ENCODE data around the gene HDAC4. TPM values are rescaled to one million over a fixed set of nuclear protein-coding genes. Genes with fewer than 3 reads are reported as not detected.

HDAC4 gene
- total RNA-seq, 5 donors from 2014 or later (not counting 1 experiment from before 2014, with no cell fraction given) = 44.8 to 80.2 (median 60.9) TPM

- H3K36me3 Mint-ChIP-seq = peaks cover 1% of the 10 kb centered on the region
- H3K9me3 Mint-ChIP-seq = no peaks in the 10 kb centered on the region
- Histone ChIP-seq H3K27ac (ENCODE audit: low read length) (peak overlapping the region; percentile 57), H3K4me1 (ENCODE audit: control insufficient read depth in 1 of 2, extremely low read depth in 1 of 2, insufficient read depth in 2 of 2, low read length in 2 of 2) (peaks cover 21% of the 10 kb centered on the region in 2 experiments), H3K9me3 (no peaks in the 10 kb centered on the region), H3K27me3 (replicated peaks in 1 of 2; ENCODE audit: control insufficient read depth in 2 of 2, extremely low read depth in 1 of 2, insufficient read depth in 2 of 2, low read length in 1 of 2) (no peaks in the 10 kb centered on the region), H3K4me3 (ENCODE audit: control insufficient read depth in 1 of 2, extremely low read depth in 1 of 2, low read length in 1 of 2) (peak overlapping the region in 1 of 2 donors; percentile 37), H3K36me3 (ENCODE audit: control insufficient read depth in 2 of 2, extremely low read depth in 1 of 2, insufficient read depth in 1 of 2, low read length in 1 of 2) (peaks cover 4 to 8% of the 10 kb centered on the region in 2 donors)
- ATAC-seq (replicated peaks in 1 of 4) (no peak), DNase-seq (peak in 2 of 35 experiments; percentile 33 to 37)
- CTCF ChIA-PET = interaction anchor here (0.6 to 2.0 kb wide), 6 partner anchors 54 to 238 kb away, joined by 3 to 16 read pairs (median 4); no protein-coding TSS in a partner anchor
- H3K27ac Mint-ChIP-seq = peak overlapping the region; percentile 81 to 96
- no peaks in the 10 kb centered on the region for H3K27me3 Mint-ChIP-seq
- POLR2A ChIA-PET = interaction anchor here (0.5 to 2.7 kb wide), 6 partner anchors 9 to 19 kb away, joined by 3 to 19 read pairs (median 5); partner anchors contain the start of gene HDAC4 (in 1 of the 2)
- 83% methylated on average over 3 of the region's 7 CpGs for WGBS (ENCODE audit: insufficient coverage)
- H3K4me3 Mint-ChIP-seq = peak overlapping the region; percentile 73 to 82 (median 78)
- H3K4me1 Mint-ChIP-seq = peaks cover 26 to 36% (median 29%) of the 10 kb centered on the region in 3 donors
Observed at GRCh38 chr2:239381709-239382134, 19.1 kb downstream of the HDAC4 start.

- Histone ChIP-seq H3K27ac (ENCODE audit: low read length) (peak overlapping the region; percentile 57), H3K4me1 (ENCODE audit: control insufficient read depth in 1 of 2, extremely low read depth in 1 of 2, insufficient read depth in 2 of 2, low read length in 2 of 2) (peaks cover 21% of the 10 kb centered on the region in 2 experiments), H3K27me3 (replicated peaks in 1 of 2; ENCODE audit: control insufficient read depth in 2 of 2, extremely low read depth in 1 of 2, insufficient read depth in 2 of 2, low read length in 1 of 2) (no peaks in the 10 kb centered on the region), H3K4me3 (ENCODE audit: control insufficient read depth in 1 of 2, extremely low read depth in 1 of 2, low read length in 1 of 2) (peak overlapping the region; percentile 37 to 51), H3K9me3 (no peaks in the 10 kb centered on the region), H3K36me3 (ENCODE audit: control insufficient read depth in 2 of 2, extremely low read depth in 1 of 2, insufficient read depth in 1 of 2, low read length in 1 of 2) (peaks cover 4 to 8% of the 10 kb centered on the region in 2 donors)
- peak; percentile 87 to 93 (median 91) for ATAC-seq (replicated peaks in 1 of 4)
- ChIA-PET CTCF (interaction anchor here (0.6 to 2.0 kb wide), 11 partner anchors 11 to 762 kb away, joined by 3 to 16 read pairs (median 4); partner anchors contain the start of gene HDAC4 (in 1 of the 2)), POLR2A (interaction anchor here (0.5 to 2.7 kb wide), 17 partner anchors 9 to 1021 kb away, joined by 3 to 19 read pairs (median 3); partner anchors contain the start of gene HDAC4 (in 1 of the 2))
- peak in 34 of 35 experiments; percentile 50 to 88 (median 74) for DNase-seq
- Mint-ChIP-seq H3K27me3 (no peaks in the 10 kb centered on the region), H3K36me3 (no peaks in the 10 kb centered on the region), H3K27ac (peak overlapping the region; percentile 81 to 96), H3K4me3 (peak overlapping the region; percentile 73 to 82 (median 78)), H3K9me3 (no peaks in the 10 kb centered on the region), H3K4me1 (peaks cover 25 to 36% (median 29%) of the 10 kb centered on the region in 3 donors)
- 3% methylated on average over 13 of the region's 30 CpGs for WGBS (ENCODE audit: insufficient coverage)
Observed at GRCh38 chr2:239380831-239381708, 19.8 kb downstream of the HDAC4 start.

GRCh38 chr2:239379641-239380170 is 21.1 kb downstream of the HDAC4 start:
- Histone ChIP-seq H3K36me3 (ENCODE audit: control insufficient read depth in 2 of 2, extremely low read depth in 1 of 2, insufficient read depth in 1 of 2, low read length in 1 of 2) (peaks cover under 1 to 6% of the 10 kb centered on the region in 2 donors), H3K27me3 (replicated peaks in 1 of 2; ENCODE audit: control insufficient read depth in 2 of 2, extremely low read depth in 1 of 2, insufficient read depth in 2 of 2, low read length in 1 of 2) (no peaks in the 10 kb centered on the region), H3K27ac (ENCODE audit: low read length) (no peak overlapping the region), H3K4me1 (ENCODE audit: control insufficient read depth in 1 of 2, extremely low read depth in 1 of 2, insufficient read depth in 2 of 2, low read length in 2 of 2) (peaks cover 21% of the 10 kb centered on the region in 2 experiments), H3K4me3 (ENCODE audit: control insufficient read depth in 1 of 2, extremely low read depth in 1 of 2, low read length in 1 of 2) (no peak overlapping the region), H3K9me3 (no peaks in the 10 kb centered on the region)
- Mint-ChIP-seq H3K9me3 (no peaks in the 10 kb centered on the region), H3K27me3 (no peaks in the 10 kb centered on the region), H3K4me1 (peaks cover 25 to 36% (median 29%) of the 10 kb centered on the region in 3 donors), H3K4me3 (peak overlapping the region in 2 of 3 donors; percentile 31 to 39), H3K27ac (peak overlapping the region in 1 of 2 donors; percentile 63), H3K36me3 (no peaks in the 10 kb centered on the region)
- no peak for ATAC-seq (replicated peaks in 1 of 4)
- peak in 2 of 35 experiments; percentile 2 to 11 for DNase-seq
- ChIA-PET POLR2A (interaction anchor here (0.5 to 2.7 kb wide), 5 partner anchors 9 to 21 kb away, joined by 3 to 19 read pairs (median 4); partner anchors contain the start of gene HDAC4 (in 1 of the 2)), CTCF (interaction anchor here in 1 of 2 donors (1.6 to 2.0 kb wide), 4 partner anchors 10 to 112 kb away, joined by 4 to 16 read pairs (median 10); partner anchors contain the start of gene HDAC4)
- 95% methylated on average over 19 of the region's 19 CpGs for WGBS (ENCODE audit: insufficient coverage)

- Histone ChIP-seq H3K9me3 (no peaks in the 10 kb centered on the region), H3K4me3 (ENCODE audit: control insufficient read depth in 1 of 2, extremely low read depth in 1 of 2, low read length in 1 of 2) (no peak overlapping the region), H3K27ac (ENCODE audit: low read length) (no peak overlapping the region), H3K27me3 (replicated peaks in 1 of 2; ENCODE audit: control insufficient read depth in 2 of 2, extremely low read depth in 1 of 2, insufficient read depth in 2 of 2, low read length in 1 of 2) (no peaks in the 10 kb centered on the region), H3K36me3 (ENCODE audit: control insufficient read depth in 2 of 2, extremely low read depth in 1 of 2, insufficient read depth in 1 of 2, low read length in 1 of 2) (peaks cover 0 to 7% of the 10 kb centered on the region in 2 donors), H3K4me1 (ENCODE audit: control insufficient read depth in 1 of 2, extremely low read depth in 1 of 2, insufficient read depth in 2 of 2, low read length in 2 of 2) (peaks cover 20 to 21% of the 10 kb centered on the region in 2 experiments)
- H3K27me3 Mint-ChIP-seq = no peaks in the 10 kb centered on the region
- H3K4me3 Mint-ChIP-seq = peak overlapping the region in 1 of 3 donors; percentile 39
- DNase-seq = peak in 2 of 35 experiments; percentile 2 to 8
- H3K36me3 Mint-ChIP-seq = no peaks in the 10 kb centered on the region
- H3K4me1 Mint-ChIP-seq = peaks cover 25 to 36% (median 29%) of the 10 kb centered on the region in 3 donors
- CTCF ChIA-PET = no interaction called here
- peak overlapping the region; percentile 16 to 36 for H3K27ac Mint-ChIP-seq
- H3K9me3 Mint-ChIP-seq = no peaks in the 10 kb centered on the region
- WGBS (ENCODE audit: insufficient coverage) = 98% methylated on average over 18 of the region's 20 CpGs
- POLR2A ChIA-PET = no interaction called here
- ATAC-seq (replicated peaks in 1 of 4) = no peak
Observed at GRCh38 chr2:239378918-239379640, 21.7 kb downstream of the HDAC4 start.

GRCh38 chr2:239378021-239378917 is 22.6 kb downstream of the HDAC4 start:
- DNase-seq (peak in 1 of 35 experiments; percentile 12), ATAC-seq (replicated peaks in 1 of 4) (no peak)
- no peak overlapping the region for H3K4me3 ChIP-seq (ENCODE audit: control insufficient read depth in 1 of 2, extremely low read depth in 1 of 2, low read length in 1 of 2)
- H3K27ac ChIP-seq (ENCODE audit: low read length) = no peak overlapping the region
- H3K4me1 ChIP-seq (ENCODE audit: control insufficient read depth in 1 of 2, extremely low read depth in 1 of 2, insufficient read depth in 2 of 2, low read length in 2 of 2) = peaks cover 17 to 19% of the 10 kb centered on the region in 2 experiments
- peaks cover 20 to 34% (median 25%) of the 10 kb centered on the region in 3 donors for H3K4me1 Mint-ChIP-seq
- 95% methylated on average over 33 of the region's 36 CpGs for WGBS (ENCODE audit: insufficient coverage)
- no peaks in the 10 kb centered on the region for H3K27me3 ChIP-seq (replicated peaks in 1 of 2; ENCODE audit: control insufficient read depth in 2 of 2, extremely low read depth in 1 of 2, insufficient read depth in 2 of 2, low read length in 1 of 2)
- H3K36me3 Mint-ChIP-seq = no peaks in the 10 kb centered on the region
- POLR2A ChIA-PET = no interaction called here
- H3K9me3 ChIP-seq = no peaks in the 10 kb centered on the region
- CTCF ChIA-PET = no interaction called here
- H3K27me3 Mint-ChIP-seq = no peaks in the 10 kb centered on the region
- H3K4me3 Mint-ChIP-seq = no peak overlapping the region
- H3K27ac Mint-ChIP-seq = no peak overlapping the region
- H3K9me3 Mint-ChIP-seq = no peaks in the 10 kb centered on the region
- peaks cover 0 to 7% of the 10 kb centered on the region in 2 donors for H3K36me3 ChIP-seq (ENCODE audit: control insufficient read depth in 2 of 2, extremely low read depth in 1 of 2, insufficient read depth in 1 of 2, low read length in 1 of 2)

Measured in T-cell (primary cell).